Body of pancreas (tissue), 4 donors: ENCODE measurements around the gene KTN1. TPM values are rescaled to one million over a fixed set of nuclear protein-coding genes. Genes with fewer than 3 reads are reported as not detected.

Source experiments
- ATAC-seq: fragments of 150-250 bp; one replicate; pipeline ENCODE4 v1.9.1; 2016
- DNase-seq, 4 donors: peaks; one replicate each; pipeline ENCODE4 v3.0.0-alpha.2; 2019
- H3K27ac ChIP-seq, 4 donors: fragments of 200-600 bp; sonication (generic); 1 replicate in 3 of 4; 2 replicates in 1 of 4; pipeline versions ENCODE4 v1.5.1 to v1.6.1; 2016 to 2019; ENCODE audit warnings: mild to moderate bottlenecking in 1 of 4, mixed read lengths in 1 of 4, moderate library complexity in 1 of 4
- H3K27me3 ChIP-seq, 2 donors: fragments of 200-600 bp; sonication (generic); one replicate each; pipeline ENCODE4 v1.6.0; 2016; ENCODE audit warnings: mild to moderate bottlenecking in 1 of 2
- H3K36me3 ChIP-seq, 2 donors: fragments of 200-600 bp; sonication (generic); replicated peaks in 1 of 2; 2 replicates each; pipeline ENCODE4 v1.5.1; 2016; ENCODE audit warnings: low read depth in 2 of 2; ENCODE audit not compliant: insufficient read depth in 1 of 2
- H3K4me1 ChIP-seq: fragments of 200-600 bp; sonication (generic); one replicate; pipeline ENCODE4 v1.6.0; 2016
- H3K4me3 ChIP-seq, 2 donors: fragments of 200-600 bp; sonication (generic); 1 replicate in 1 of 2; 2 replicates in 1 of 2; pipeline ENCODE4 v1.5.1; 2016 to 2019
- H3K9me3 ChIP-seq, 3 donors: fragments of 200-600 bp; sonication (generic); 1 replicate in 2 of 3; 2 replicates in 1 of 3; pipeline ENCODE4 v1.5.1; 2016
- CTCF ChIP-seq, 7 experiments: fragments of 450-650 bp in 4 of 7; fragments of 200-600 bp in 3 of 7; sonication (generic) in 3 of 7; IDR thresholded peaks; one replicate each; pipeline ENCODE4 v1.5.1; 2016 to 2019; ENCODE audit warnings: antibody characterized with exemption in 7 of 7
- POLR2A ChIP-seq, 3 donors: fragments of 450-650 bp; IDR thresholded peaks; one replicate each; pipeline ENCODE4 v1.6.1; 2016; ENCODE audit warnings: antibody characterized with exemption in 3 of 3, mild to moderate bottlenecking in 2 of 3
- WGBS, 2 donors: methylation state at CpG; one replicate each; pipeline ENCODE4 v1.1.5; 2017; 5-methylcytosine and 5-hydroxymethylcytosine counted together
- intact Hi-C: fragments of 100-400 bp; cut with DNase I; formaldehyde crosslinking; loops from one replicate; pipeline ENCODE4 v1.15.1; 2023
- total RNA-seq, 2 donors: library from RNA; depleted of rRNA; stranded (reverse); fragments of >200 nt; gene quantifications; one replicate each; pipeline ENCODE4 v1.1.0, GENCODE V29; 2016

Gene KTN1
- total RNA-seq, 2 donors from 2014 or later: 57.0 to 91.8 TPM

- TF ChIP-seq POLR2A (IDR thresholded peaks at IDR 0.05) (no peak), CTCF (IDR thresholded peaks at IDR 0.05) (no peak)
- no peak overlapping the region for H3K4me3 ChIP-seq
- peaks cover 26% of the 10 kb centered on the region for H3K4me1 ChIP-seq
- DNase-seq (no peak), ATAC-seq (no peak)
- no peaks in the 10 kb centered on the region for H3K36me3 ChIP-seq
- H3K27me3 ChIP-seq: no peaks in the 10 kb centered on the region
- intact Hi-C loops: no loop called here
- H3K9me3 ChIP-seq: no peaks in the 10 kb centered on the region
- no peak overlapping the region for H3K27ac ChIP-seq
- 70 to 73% methylated on average over 4 of the region's 4 CpGs for WGBS, 2 donors
Measured at GRCh38 chr14:55609681-55610080, 29.7 kb downstream of the KTN1 start.

- WGBS, 2 donors: 89% methylated on average over 12 of the region's 12 CpGs
- ATAC-seq (no peak), DNase-seq (no peak)
- H3K27ac ChIP-seq: no peak overlapping the region
- H3K4me3 ChIP-seq: no peak overlapping the region
- H3K4me1 ChIP-seq: peaks cover 15% of the 10 kb centered on the region
- no peaks in the 10 kb centered on the region for H3K9me3 ChIP-seq
- no peaks in the 10 kb centered on the region for H3K36me3 ChIP-seq
- TF ChIP-seq CTCF (IDR thresholded peaks at IDR 0.05) (no peak), POLR2A (IDR thresholded peaks at IDR 0.05) (no peak)
- no peaks in the 10 kb centered on the region for H3K27me3 ChIP-seq
- intact Hi-C loops: no loop called here
Measured at GRCh38 chr14:55610713-55611370, 30.8 kb downstream of the KTN1 start.

- H3K9me3 ChIP-seq: no peaks in the 10 kb centered on the region
- peaks cover 9% of the 10 kb centered on the region for H3K4me1 ChIP-seq
- DNase-seq (no peak), ATAC-seq (no peak)
- H3K27ac ChIP-seq: no peak overlapping the region
- H3K4me3 ChIP-seq: no peak overlapping the region
- TF ChIP-seq CTCF (IDR thresholded peaks at IDR 0.05) (no peak), POLR2A (IDR thresholded peaks at IDR 0.05) (no peak)
- no peaks in the 10 kb centered on the region for H3K27me3 ChIP-seq
- intact Hi-C loops: no loop called here
- H3K36me3 ChIP-seq: no peaks in the 10 kb centered on the region
Measured at GRCh38 chr14:55611859-55612258, 31.9 kb downstream of the KTN1 start.

- no peak for DNase-seq
- Histone ChIP-seq H3K27ac (no peak overlapping the region), H3K4me1 (peaks cover 8% of the 10 kb centered on the region), H3K36me3 (peaks cover under 1 to 4% of the 10 kb centered on the region in 2 donors), H3K27me3 (no peaks in the 10 kb centered on the region), H3K4me3 (no peak overlapping the region), H3K9me3 (no peaks in the 10 kb centered on the region)
- TF ChIP-seq POLR2A (IDR thresholded peaks at IDR 0.05): no peak
- TF ChIP-seq CTCF (IDR thresholded peaks at IDR 0.05): no peak
- 88 to 96% methylated on average over 2 of the region's 2 CpGs for WGBS, 2 donors
- intact Hi-C loops: no loop called here
- no peak for ATAC-seq
Measured at GRCh38 chr14:55614304-55614703, 34.3 kb downstream of the KTN1 start.

- Histone ChIP-seq H3K36me3 (peaks cover 13 to 23% of the 10 kb centered on the region in 2 donors), H3K4me3 (no peak overlapping the region), H3K27ac (no peak overlapping the region), H3K27me3 (no peaks in the 10 kb centered on the region), H3K9me3 (peaks cover 0 to 10% (median 0%) of the 10 kb centered on the region in 3 donors), H3K4me1 (peaks cover 11% of the 10 kb centered on the region)
- DNase-seq (no peak), ATAC-seq (no peak)
- 95 to 100% methylated on average over 1 of the region's 1 CpG for WGBS, 2 donors
- no peak for TF ChIP-seq POLR2A (IDR thresholded peaks at IDR 0.05)
- no peak for TF ChIP-seq CTCF (IDR thresholded peaks at IDR 0.05)
- intact Hi-C loops: no loop called here
Measured at GRCh38 chr14:55620277-55620676, 40.3 kb downstream of the KTN1 start.
